Nephron (organoid): ENCODE results near the gene UBE2U.
"Not testable (repeated sequence)": the region's sequence is repeated elsewhere in the genome, so short reads cannot be mapped to it uniquely, and the experiment has no call there.

Experiments
- H3K27ac Mint-ChIP-seq, 3 experiments: 2 replicates each; pipeline ENCODE4 v1.8.0; 2020; ENCODE audit warnings: mixed read lengths in 3 of 3, mild to moderate bottlenecking in 2 of 3, moderate library complexity in 1 of 3
- H3K27me3 Mint-ChIP-seq: 2 replicates; pipeline ENCODE4 v1.8.0; 2021; ENCODE audit warnings: low read depth, mild to moderate bottlenecking, moderate library complexity, mixed read lengths
- H3K36me3 Mint-ChIP-seq: 2 replicates; pipeline ENCODE4 v1.8.0; 2020; ENCODE audit warnings: low read depth, mixed read lengths
- H3K4me1 Mint-ChIP-seq: 2 replicates; pipeline ENCODE4 v1.8.0; 2020; ENCODE audit warnings: mixed read lengths
- H3K4me3 Mint-ChIP-seq, 3 experiments: 2 replicates each; pipeline ENCODE4 v1.8.0; 2020; ENCODE audit warnings: mild to moderate bottlenecking in 3 of 3, mixed read lengths in 3 of 3, moderate library complexity in 2 of 3
- H3K9me3 Mint-ChIP-seq: 2 replicates; pipeline ENCODE4 v1.8.0; 2020; ENCODE audit warnings: mixed read lengths
- CTCF ChIP-seq, 3 experiments: fragments of 200-600 bp; sonication (generic); IDR thresholded peaks; one replicate each; pipeline ENCODE4 v1.5.0; 2021; ENCODE audit warnings: antibody characterized with exemption in 3 of 3; ENCODE audit not compliant: unreplicated experiment in 3 of 3

UBE2U gene

GRCh38 chr1:64235910-64236309 lies 32.5 kb downstream of the UBE2U start:
- Mint-ChIP-seq H3K4me1 (peaks cover 5% of the 10 kb centered on the region), H3K36me3 (no peaks in the 10 kb centered on the region), H3K4me3 (no peak overlapping the region), H3K27me3 (no peaks in the 10 kb centered on the region), H3K9me3 (peaks cover 2% of the 10 kb centered on the region), H3K27ac (no peak overlapping the region)
- TF ChIP-seq CTCF (IDR thresholded peaks at IDR 0.05; ENCODE audit: unreplicated experiment in 3 of 3), result no peak

GRCh38 chr1:64236541-64236954 lies 33.1 kb downstream of the UBE2U start:
- Mint-ChIP-seq H3K27ac (no peak overlapping the region), H3K4me3 (no peak overlapping the region), H3K9me3 (peaks cover 2% of the 10 kb centered on the region), H3K4me1 (no peaks in the 10 kb centered on the region), H3K36me3 (no peaks in the 10 kb centered on the region), H3K27me3 (no peaks in the 10 kb centered on the region)
- TF ChIP-seq CTCF (IDR thresholded peaks at IDR 0.05; ENCODE audit: unreplicated experiment in 3 of 3), result no peak

- H3K27ac Mint-ChIP-seq, H3K4me3 Mint-ChIP-seq, H3K27me3 Mint-ChIP-seq, H3K36me3 Mint-ChIP-seq, H3K9me3 Mint-ChIP-seq: not testable (repeated sequence)
- peaks cover 13% of the 10 kb centered on the region for H3K4me1 Mint-ChIP-seq
These were observed 36.1 kb downstream of the UBE2U start for GRCh38 chr1:64239519-64239918.

GRCh38 chr1:64240206-64240605 lies 36.8 kb downstream of the UBE2U start:
- H3K4me3 Mint-ChIP-seq, result no peak overlapping the region
- H3K9me3 Mint-ChIP-seq, result peaks cover 2% of the 10 kb centered on the region
- H3K27me3 Mint-ChIP-seq, result no peaks in the 10 kb centered on the region
- H3K4me1 Mint-ChIP-seq, result peaks cover 17% of the 10 kb centered on the region
- peak overlapping the region in 2 of 3 experiments; percentile 28 to 51 for H3K27ac Mint-ChIP-seq
- TF ChIP-seq CTCF (IDR thresholded peaks at IDR 0.05; ENCODE audit: unreplicated experiment in 3 of 3), result peak in 2 of 3 experiments; percentile 21 to 40
- no peaks in the 10 kb centered on the region for H3K36me3 Mint-ChIP-seq

GRCh38 chr1:64241069-64241468 lies 37.6 kb downstream of the UBE2U start:
- H3K9me3 Mint-ChIP-seq, result peaks cover 2% of the 10 kb centered on the region
- H3K27ac Mint-ChIP-seq, result no peak overlapping the region
- no peaks in the 10 kb centered on the region for H3K27me3 Mint-ChIP-seq
- no peak for TF ChIP-seq CTCF (IDR thresholded peaks at IDR 0.05; ENCODE audit: unreplicated experiment in 3 of 3)
- H3K4me3 Mint-ChIP-seq, result no peak overlapping the region
- H3K36me3 Mint-ChIP-seq, result no peaks in the 10 kb centered on the region
- H3K4me1 Mint-ChIP-seq, result peaks cover 22% of the 10 kb centered on the region

DNA sequence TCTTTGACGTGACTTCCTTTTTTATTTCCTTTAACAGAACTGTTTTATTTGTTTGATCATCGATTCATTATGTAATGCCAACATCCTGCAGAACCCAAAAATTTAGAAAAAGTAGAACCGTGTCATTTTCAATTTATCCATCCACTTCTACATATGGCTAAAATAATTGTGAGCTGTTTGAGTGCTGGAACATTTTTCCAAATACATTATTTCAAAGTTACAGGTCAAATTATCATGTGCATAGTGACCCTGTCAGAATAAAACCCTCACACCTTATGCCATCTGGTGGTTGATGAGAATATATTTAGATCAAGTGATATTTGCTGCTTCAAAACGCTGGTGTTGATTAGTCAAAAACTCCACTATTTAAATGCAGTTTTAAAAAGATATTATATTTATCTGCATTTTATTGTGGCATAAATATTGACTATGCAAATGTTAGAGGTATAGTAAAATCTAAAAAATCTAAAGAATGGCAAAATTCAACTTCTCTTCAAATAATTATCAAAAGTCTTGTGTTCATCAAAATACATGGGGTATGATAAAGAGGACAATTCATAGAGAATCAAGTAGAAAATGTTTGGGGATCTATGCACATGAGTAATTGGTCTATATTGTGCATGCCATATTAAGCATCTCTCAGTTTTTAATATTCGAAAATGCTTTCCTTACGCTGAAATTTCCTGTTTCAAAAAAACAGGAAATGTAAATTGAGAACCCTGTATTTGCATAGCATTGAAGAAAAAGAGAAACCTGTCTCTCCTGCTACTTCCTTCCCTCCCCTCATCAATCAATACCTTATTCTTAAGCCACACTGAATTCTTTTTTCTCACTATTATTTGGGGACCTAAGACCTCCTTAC lies 39.7 kb downstream of the UBE2U start:
- H3K27ac Mint-ChIP-seq, result peak overlapping the region; percentile 8 to 81 (median 46)
- no peak overlapping the region for H3K4me3 Mint-ChIP-seq
- H3K36me3 Mint-ChIP-seq, result no peaks in the 10 kb centered on the region
- H3K27me3 Mint-ChIP-seq, result no peaks in the 10 kb centered on the region
- peak; percentile 57 to 69 (median 61) for TF ChIP-seq CTCF (IDR thresholded peaks at IDR 0.05; ENCODE audit: unreplicated experiment in 3 of 3)
- peaks cover 2% of the 10 kb centered on the region for H3K9me3 Mint-ChIP-seq
- peaks cover 39% of the 10 kb centered on the region for H3K4me1 Mint-ChIP-seq
